Spinal cord (tissue), 10 donors: ENCODE measurements around the gene PDE11A. TPM values are rescaled to one million over a fixed set of nuclear protein-coding genes. Genes with fewer than 3 reads are reported as not detected.

ENCODE experiments used
- DNase-seq, 6 donors: peaks; one replicate each; pipeline versions ENCODE4 v3.0.0 to v3.0.0-alpha.2; 2013 to 2015; ENCODE audit warnings: low spot score in 6 of 6, low read depth in 4 of 6
- H3K27ac ChIP-seq: one replicate; pipeline ENCODE4 v1.5.1; 2013; ENCODE audit warnings: low read depth, low read length, control low read depth
- H3K27me3 ChIP-seq: one replicate; pipeline ENCODE4 v1.6.1; 2013; ENCODE audit warnings: low read length; ENCODE audit not compliant: control insufficient read depth, insufficient read depth
- H3K36me3 ChIP-seq: one replicate; pipeline ENCODE4 v1.6.1; 2013; ENCODE audit warnings: low read length; ENCODE audit not compliant: control insufficient read depth, insufficient read depth
- H3K4me1 ChIP-seq: one replicate; pipeline ENCODE4 v1.6.1; 2013; ENCODE audit warnings: low read length; ENCODE audit not compliant: control insufficient read depth, insufficient read depth
- H3K4me3 ChIP-seq: one replicate; pipeline ENCODE4 v1.5.1; 2013; ENCODE audit warnings: low read depth, low read length, control low read depth
- H3K9me3 ChIP-seq: one replicate; pipeline ENCODE4 v1.6.1; 2013; ENCODE audit warnings: low read length; ENCODE audit not compliant: control insufficient read depth, insufficient read depth
- WGBS: methylation state at CpG from one replicate; pipeline ENCODE4 v1.1.5; 2013; ENCODE audit warnings: missing lambda C conversion rate; ENCODE audit not compliant: insufficient coverage; 5-methylcytosine and 5-hydroxymethylcytosine counted together
- polyA plus RNA-seq, 2 donors: library from polyadenylated mRNA; unstranded; fragments of 120-200 nt; gene quantifications; one replicate each; pipeline ENCODE4 v1.2.1, GENCODE V29; 2013; ENCODE audit not compliant: insufficient read length in 2 of 2
- small RNA-seq: library from RNA; depleted of rRNA; stranded (forward); fragments of <200 nt; gene quantifications from one replicate; pipeline ENCODE3, GENCODE V24; 2014; ENCODE audit warnings: low replicate concordance
- total RNA-seq, 2 donors: library from RNA; depleted of rRNA in 1 of 2; stranded (reverse); fragments of 120-200 nt in 1 of 2; fragments of >200 nt in 1 of 2; gene quantifications; one replicate each; pipeline versions ENCODE4 v1.2.3 to v1.2.4, GENCODE V29; 2013 to 2014
- donor health status: healthy.

Gene PDE11A
- total and polyA plus RNA-seq, 4 donors = 1.9 to 6.5 (median 2.1) TPM

DNA sequence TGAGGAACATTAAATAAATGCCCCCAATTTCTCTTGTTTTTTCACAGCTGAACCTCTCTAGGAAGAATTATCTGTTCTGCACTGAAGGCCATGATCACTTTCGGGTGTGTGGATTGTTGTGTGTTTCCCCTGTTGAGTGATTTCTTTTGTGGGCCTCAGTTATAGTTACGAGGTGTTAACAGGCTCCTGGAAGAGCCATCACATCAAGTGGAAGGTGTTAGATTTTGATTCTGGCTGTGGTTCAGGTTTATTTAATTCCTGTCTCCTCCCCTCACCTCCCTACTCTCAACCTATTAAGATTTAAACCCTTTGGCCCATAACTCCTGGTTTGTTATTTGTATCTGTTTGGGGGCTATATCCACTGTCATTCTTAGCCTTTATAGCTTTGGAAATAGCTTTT, 497.2 kb downstream of the PDE11A start:
- no peaks in the 10 kb centered on the region for H3K27me3 ChIP-seq
- H3K27ac ChIP-seq = no peak overlapping the region
- WGBS = 100% methylated on average over 2 of the region's 2 CpGs

DNA sequence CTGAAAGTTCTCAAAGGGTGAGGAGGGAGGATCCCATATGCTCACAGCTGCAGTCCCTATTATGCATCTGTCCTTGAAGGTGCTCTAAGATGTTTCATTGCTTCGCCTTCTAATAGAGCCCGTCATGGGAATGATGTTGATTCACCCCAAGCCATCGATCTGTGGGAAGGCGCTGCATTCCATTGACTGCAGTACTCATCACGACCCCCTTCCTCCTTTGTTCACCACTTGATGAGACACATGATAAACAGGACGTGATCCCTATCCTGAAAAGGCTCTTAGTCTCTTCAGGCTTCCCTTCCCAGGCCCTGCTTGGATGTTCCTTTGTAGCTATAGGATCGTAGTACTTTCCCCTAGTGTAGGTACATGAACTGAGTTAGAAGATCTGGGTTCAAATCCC, 498.2 kb downstream of the PDE11A start:
- Histone ChIP-seq H3K27me3 (no peaks in the 10 kb centered on the region), H3K4me3 (no peak overlapping the region), H3K27ac (no peak overlapping the region), H3K36me3 (no peaks in the 10 kb centered on the region), H3K4me1 (peaks cover 10% of the 10 kb centered on the region), H3K9me3 (no peaks in the 10 kb centered on the region)
- WGBS = 49% methylated on average over 5 of the region's 7 CpGs
- no peak for DNase-seq

More for the DNA sequence above, 497.2 kb downstream of the PDE11A start:
- DNase-seq = no peak
- Histone ChIP-seq H3K36me3 (no peaks in the 10 kb centered on the region), H3K4me1 (peaks cover 10% of the 10 kb centered on the region), H3K4me3 (no peak overlapping the region), H3K9me3 (no peaks in the 10 kb centered on the region)

Small RNA genes within 50 kb of the gene (small RNA-seq; reads per million reads assigned to genes)
- gene AC011998.1 (not detected), gene RNU6-629P (0.06 reads per million)

Other genes with a start within 250 kb of the PDE11A start
- 10 to 100 TPM; 20.3 to 26.6 TPM for gene RBM45, start 39.7 kb upstream of the PDE11A start, total RNA-seq
- 10 to 100 TPM; 17.4 to 18.3 TPM for gene RBM45, start 39.7 kb upstream of the PDE11A start, polyA plus RNA-seq
- 10 to 100 TPM in 1 of 2 donors, 1 to 10 TPM in 1; 7.3 to 18.8 TPM for gene OSBPL6, start 121.7 kb upstream of the PDE11A start, total RNA-seq
- 10 to 100 TPM; 17.5 to 18.1 TPM for gene OSBPL6, start 121.7 kb upstream of the PDE11A start, polyA plus RNA-seq